RKO (cell line): Measurements from ENCODE around the gene ACAD10.

Experiments used
- DNase-seq: peaks from one replicate; pipeline ENCODE4 v3.0.0-alpha.2; 2016; ENCODE audit warnings: low spot score

ACAD10 gene

DNA sequence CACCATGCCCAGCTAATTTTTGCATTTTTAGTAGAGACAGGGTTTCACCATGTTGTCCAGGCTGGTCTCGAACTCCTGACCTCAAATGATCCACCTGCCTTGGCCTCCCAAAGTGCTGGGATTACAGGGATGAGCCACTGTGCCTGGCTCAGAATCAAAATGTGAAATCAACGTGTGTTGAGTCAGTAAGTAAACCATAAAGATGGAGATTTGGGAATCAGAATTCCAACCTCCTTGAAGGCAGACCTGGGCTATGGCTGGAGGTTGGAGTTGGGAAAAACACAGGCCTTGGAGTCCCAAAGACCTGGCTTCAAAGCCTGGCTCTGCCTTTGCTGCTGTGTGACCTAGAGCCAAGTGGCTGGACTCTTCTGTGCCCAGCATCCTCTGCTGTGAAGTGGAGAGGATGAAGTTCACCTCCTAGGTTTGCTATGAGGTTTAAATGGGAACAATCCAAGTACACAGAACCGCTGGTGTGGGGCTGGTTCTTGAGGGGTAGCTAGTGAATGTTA, 91.0 kb downstream of the ACAD10 start:
- no peak for DNase-seq

- DNase-seq = no peak
Observed at GRCh38 chr12:111777345-111778045, 91.6 kb downstream of the ACAD10 start.

- DNase-seq = no peak
Observed at GRCh38 chr12:111780166-111780565, 94.3 kb downstream of the ACAD10 start.

DNA sequence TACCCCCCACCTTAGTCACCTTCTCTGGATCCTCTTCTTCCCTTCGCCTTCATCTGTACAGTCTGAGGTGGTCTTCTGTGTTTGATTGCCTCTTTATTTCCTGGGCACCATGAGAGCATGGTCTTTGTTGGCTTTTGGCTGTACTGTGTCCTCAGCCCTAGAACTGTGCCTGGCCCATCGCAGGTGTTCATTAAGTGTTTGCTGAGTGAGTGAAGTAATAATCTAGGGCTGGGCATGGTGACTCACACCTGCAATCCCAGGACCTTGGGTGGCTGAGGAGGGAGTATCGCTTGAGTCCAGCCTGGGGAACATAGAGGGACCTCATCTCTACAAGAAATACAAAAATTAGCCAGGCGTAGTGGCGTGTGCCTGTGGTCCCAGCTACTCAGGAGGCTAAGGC, 94.8 kb downstream of the ACAD10 start:
- no peak for DNase-seq

GRCh38 chr12:111781085-111781658, 95.3 kb downstream of the ACAD10 start:
- no peak for DNase-seq

- DNase-seq = no peak
Observed at GRCh38 chr12:111783046-111783445, 97.2 kb downstream of the ACAD10 start.

- no peak for DNase-seq
Observed at GRCh38 chr12:111784953-111785352, 99.1 kb downstream of the ACAD10 start.

DNA sequence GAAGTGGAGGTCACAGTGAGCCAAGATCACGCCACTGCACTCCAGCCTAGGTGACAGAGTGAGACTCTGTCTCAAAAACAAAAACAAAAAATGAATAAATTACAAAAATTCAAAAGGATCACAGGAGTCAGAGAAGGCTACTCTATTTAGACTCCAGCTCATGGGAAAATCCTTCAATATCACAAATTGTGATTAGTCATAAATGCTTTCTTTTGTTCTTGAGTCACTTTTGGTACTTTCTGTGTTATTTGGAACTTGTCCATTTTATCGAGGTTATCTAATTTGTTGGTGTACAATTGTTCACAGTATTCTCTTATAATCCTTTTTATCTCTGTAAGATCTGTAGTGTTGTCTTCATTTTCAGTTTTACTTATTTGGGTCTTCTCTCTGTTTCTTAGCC, 99.8 kb downstream of the ACAD10 start:
- peak; percentile 43 for DNase-seq

- no peak for DNase-seq
Observed at GRCh38 chr12:111788178-111788654, 102.4 kb downstream of the ACAD10 start.

- no peak for DNase-seq
Observed at GRCh38 chr12:111789779-111790178, 103.9 kb downstream of the ACAD10 start.

GRCh38 chr12:111791507-111791906, 105.7 kb downstream of the ACAD10 start:
- no peak for DNase-seq

DNA sequence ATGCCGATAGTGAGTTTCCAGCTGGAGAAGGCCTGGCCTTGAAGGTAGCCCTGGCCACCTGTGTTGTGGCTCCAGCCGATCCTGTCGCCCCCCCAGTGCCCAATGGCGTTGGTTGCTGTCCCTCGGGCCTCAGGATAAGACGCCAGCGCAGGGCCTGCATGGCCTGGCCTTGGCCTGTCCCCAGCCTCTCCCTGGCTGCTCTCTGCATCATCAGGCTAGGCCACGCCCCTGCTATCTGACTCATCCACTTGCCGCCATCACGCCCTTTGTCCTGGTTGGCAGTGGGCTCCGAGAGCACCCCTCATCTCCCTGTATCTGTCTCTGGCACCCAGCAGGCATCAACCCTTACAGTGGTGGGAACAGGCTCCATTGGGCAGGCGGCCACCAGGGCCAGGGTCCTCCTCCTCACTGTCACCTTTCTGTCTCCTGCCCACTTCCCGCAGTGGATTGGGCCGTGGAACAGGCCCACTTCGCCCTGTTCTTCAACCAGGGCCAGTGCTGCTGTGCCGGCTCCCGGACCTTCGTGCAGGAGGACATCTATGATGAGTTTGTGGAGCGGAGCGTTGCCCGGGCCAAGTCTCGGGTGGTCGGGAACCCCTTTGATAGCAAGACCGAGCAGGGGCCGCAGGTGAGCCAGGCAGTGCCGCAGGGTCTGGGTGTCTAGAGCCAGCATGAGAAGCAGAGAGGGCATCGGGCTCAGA, 106.5 kb downstream of the ACAD10 start:
- DNase-seq = peak; percentile 20

DNA sequence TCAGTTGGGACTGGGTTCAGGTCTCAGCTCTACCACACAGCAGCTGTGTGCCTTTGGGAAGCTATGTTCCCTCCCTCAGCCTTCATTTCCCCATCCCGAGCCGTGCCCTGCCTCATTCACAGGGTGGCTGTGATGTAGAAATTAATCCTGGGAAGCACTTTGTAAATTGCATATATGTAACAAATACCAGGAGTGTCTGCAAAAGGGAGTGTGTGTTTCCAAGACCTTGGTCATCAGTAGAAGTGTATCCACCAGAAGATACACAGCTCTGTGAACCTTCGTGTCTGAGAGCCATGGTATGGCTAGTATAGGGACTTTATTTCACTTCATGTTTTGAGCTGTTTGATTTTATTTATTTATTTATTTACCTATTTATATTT, 107.0 kb downstream of the ACAD10 start:
- no peak for DNase-seq

- DNase-seq = no peak
Observed at GRCh38 chr12:111798182-111798581, 112.3 kb downstream of the ACAD10 start.

- DNase-seq = no peak
Observed at GRCh38 chr12:111799758-111800157, 113.9 kb downstream of the ACAD10 start.

DNA sequence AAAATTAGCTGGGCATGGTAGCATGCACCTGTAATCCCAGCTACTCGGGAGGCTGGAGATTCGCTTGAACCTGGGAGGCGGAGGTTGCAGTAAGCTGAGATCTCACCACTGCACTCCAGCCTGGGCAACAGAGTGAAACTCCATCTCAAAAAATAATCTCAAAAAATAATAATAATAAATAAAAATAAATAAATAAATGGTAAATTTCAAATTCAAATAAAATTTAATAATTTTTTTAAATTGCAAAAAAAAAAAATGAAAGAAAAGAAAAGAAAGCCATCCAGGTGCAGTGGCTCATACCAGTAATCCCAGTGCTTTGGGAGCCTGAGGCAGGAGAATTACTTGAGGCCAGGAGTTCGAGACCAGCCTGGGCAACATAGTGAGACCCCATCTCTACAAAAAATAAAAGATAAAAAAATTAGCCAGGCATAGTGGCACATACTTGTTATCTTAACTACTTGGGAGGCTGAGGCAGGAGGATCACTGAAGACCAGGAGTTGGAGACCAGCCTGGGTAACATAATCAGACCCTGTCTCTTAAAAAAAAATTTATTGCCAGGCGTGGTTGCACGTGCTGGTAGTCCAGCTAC, 117.3 kb downstream of the ACAD10 start:
- DNase-seq = no peak

GRCh38 chr12:111803851-111804250, 118.0 kb downstream of the ACAD10 start:
- no peak for DNase-seq

DNA sequence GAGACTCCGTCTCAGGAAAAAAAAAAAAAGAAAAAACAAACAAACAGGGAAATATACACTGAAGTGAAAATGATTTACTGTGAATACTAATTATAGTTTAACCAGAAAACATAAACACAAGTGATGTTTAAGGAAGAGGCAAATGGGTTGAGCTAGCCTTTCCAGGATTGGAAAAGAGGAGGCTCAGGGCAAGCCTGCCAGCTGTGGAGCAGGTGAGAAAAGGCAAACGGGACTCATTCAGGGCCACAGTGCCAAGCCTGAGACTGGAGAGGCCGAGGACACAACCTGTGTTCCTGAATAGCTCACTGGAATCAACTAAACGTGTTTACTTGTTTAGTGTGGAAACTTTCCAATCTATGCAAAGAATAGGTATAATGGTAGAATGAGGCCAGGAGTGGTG, 120.5 kb downstream of the ACAD10 start:
- no peak for DNase-seq
